DMS79 treated with DMSO at 0.1 percent for 48 hours (cell line): ENCODE measurements around the gene ZAR1L.
A peak's percentile ranks its signal among the peaks of the same experiment; 100 is the strongest.
"Not testable (repeated sequence)": the region's sequence is repeated elsewhere in the genome, so short reads cannot be mapped to it uniquely, and the experiment has no call there.

Source experiments
- DNase-seq: peaks from one replicate; lab custom pipeline; 2025; lab: John Stamatoyannopoulos, UW

The ZAR1L gene

GRCh38 chr13:32315238-32316027 is at the start of gene ZAR1L, which contains the start of gene BRCA2:
ZAR1L (minus strand) TSS chr13:32315363; CDS start chr13:32311925, 3,438 bp downstream.
BRCA2 (plus strand) TSS chr13:32315508; CDS start chr13:32316461, 953 bp downstream.
- DNase-seq: peak; percentile 63

DNA sequence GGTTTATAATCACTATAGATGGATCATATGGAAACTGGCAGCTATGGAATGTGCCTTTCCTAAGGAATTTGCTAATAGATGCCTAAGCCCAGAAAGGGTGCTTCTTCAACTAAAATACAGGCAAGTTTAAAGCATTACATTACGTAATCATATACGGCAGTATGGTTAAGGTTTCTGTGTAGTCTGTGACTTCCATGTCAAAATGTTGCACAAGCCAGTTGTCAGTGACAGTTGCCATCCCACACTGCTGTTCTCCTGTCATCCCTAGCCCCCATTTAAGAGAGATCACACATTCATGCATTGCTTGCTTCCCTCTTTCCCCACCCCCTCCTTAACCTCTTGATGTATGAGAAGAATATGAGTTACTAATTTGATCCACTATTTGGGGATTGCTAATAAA is 47.4 kb upstream of the ZAR1L start:
- DNase-seq: no peak

GRCh38 chr13:32355935-32356334 is 40.8 kb upstream of the ZAR1L start:
- not testable (repeated sequence) for DNase-seq

DNA sequence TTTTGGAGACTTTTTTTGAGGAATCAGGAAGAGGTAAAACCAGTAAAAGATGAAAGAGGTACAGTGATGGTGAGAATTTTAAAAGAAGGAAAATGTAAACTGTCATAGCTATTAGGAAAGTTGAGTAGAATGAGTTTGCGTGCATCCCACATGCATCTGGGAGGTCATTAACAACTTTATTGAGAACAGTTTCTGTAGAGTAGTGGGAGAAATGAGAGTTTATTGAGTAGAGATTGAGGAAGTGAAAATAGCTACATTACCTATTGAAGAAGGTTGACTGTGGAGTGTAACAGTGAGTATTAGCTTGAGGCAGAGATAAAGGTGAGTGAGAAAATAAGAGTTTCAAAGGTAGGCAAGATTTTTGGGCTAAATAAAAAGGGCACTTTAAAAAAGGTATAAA is 38.9 kb upstream of the ZAR1L start:
- DNase-seq: no peak

DNA sequence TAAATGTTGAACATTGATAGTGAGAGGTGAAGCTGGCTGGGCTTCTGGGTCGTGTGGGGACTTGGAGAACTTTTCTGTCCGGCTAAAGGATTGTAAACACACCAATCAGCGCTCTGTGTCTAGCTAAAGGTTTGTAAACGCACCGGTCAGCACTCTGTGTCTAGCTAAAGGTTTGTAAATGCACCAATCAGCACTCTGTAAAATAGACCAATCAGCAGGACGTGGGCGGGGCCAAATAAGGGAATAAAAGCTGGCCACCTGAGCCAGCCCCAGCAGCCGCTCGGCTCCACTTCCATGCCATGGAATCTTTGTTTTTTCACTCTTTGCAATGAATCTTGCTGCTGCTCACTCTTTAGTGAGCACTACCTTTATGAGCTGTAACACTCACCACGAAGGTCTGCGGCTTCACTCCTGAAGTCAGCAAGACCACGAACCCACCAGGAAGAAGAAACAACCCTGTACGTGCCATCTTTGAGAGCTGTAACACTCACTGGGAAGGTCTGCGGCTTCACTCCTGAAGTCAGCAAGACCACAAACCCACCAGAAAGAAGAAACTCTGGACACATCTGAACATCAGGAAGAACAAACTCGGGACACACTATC is 35.8 kb upstream of the ZAR1L start:
- not testable (repeated sequence) for DNase-seq

DNA sequence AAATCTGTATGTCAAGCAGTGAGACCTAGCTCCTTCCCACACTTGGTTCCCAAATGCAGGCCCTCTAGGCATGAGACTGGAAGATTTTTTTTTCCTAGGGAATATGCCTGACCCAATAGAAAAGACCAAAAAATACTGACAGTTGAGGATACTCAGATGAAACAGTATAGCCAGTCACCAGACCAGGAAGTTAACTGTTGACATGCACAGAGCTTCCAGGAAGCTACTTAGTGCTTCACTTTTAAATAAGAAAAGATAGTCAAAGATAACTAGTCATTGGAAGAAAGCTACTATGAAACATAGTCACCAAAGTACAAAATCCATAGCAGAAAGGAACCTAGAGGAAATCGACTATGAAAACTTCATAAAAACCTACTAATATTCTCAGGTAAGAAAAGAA is 32.5 kb upstream of the ZAR1L start:
- DNase-seq: no peak

DNA sequence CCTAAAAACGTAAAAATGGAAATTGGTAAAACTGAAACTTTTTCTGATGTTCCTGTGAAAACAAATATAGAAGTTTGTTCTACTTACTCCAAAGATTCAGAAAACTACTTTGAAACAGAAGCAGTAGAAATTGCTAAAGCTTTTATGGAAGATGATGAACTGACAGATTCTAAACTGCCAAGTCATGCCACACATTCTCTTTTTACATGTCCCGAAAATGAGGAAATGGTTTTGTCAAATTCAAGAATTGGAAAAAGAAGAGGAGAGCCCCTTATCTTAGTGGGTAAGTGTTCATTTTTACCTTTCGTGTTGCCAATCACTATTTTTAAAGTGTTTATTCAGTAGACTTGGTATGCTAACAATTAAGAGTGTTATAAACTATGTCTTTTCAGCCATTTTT is 25.8 kb upstream of the ZAR1L start:
- DNase-seq: no peak

- DNase-seq: no peak
Measured at GRCh38 chr13:32334671-32335070, 19.5 kb upstream of the ZAR1L start.

- no peak for DNase-seq
Measured at GRCh38 chr13:32330441-32330840, 15.3 kb upstream of the ZAR1L start.

DNA sequence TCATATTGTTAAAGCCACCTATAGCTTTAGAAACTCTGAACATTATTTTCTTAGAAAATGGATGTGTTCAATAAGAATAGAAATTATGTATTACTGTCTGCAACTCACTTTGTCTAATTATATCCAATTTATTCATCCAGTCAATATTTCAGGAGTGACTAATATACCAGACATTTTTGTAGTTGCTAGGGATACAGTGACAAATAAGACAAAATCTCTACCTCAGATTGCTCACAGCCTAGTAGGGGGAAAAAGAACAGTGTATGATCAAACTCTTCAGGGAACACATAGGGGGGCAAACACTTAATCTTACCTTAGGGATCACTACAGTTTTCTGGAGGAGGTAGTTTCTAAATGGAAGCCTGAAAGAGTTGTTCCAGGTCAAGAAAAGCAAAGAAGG is 8.7 kb upstream of the ZAR1L start:
- no peak for DNase-seq

- no peak for DNase-seq
Measured at GRCh38 chr13:32320528-32320927, 5.4 kb upstream of the ZAR1L start.

- no peak for DNase-seq
Measured at GRCh38 chr13:32317716-32318465, 2.7 kb upstream of the ZAR1L start.

GRCh38 chr13:32316501-32316900 is 1.3 kb upstream of the ZAR1L start:
- no peak for DNase-seq

GRCh38 chr13:32316028-32316339 is 821 bp upstream of the ZAR1L start:
- DNase-seq: no peak

DNA sequence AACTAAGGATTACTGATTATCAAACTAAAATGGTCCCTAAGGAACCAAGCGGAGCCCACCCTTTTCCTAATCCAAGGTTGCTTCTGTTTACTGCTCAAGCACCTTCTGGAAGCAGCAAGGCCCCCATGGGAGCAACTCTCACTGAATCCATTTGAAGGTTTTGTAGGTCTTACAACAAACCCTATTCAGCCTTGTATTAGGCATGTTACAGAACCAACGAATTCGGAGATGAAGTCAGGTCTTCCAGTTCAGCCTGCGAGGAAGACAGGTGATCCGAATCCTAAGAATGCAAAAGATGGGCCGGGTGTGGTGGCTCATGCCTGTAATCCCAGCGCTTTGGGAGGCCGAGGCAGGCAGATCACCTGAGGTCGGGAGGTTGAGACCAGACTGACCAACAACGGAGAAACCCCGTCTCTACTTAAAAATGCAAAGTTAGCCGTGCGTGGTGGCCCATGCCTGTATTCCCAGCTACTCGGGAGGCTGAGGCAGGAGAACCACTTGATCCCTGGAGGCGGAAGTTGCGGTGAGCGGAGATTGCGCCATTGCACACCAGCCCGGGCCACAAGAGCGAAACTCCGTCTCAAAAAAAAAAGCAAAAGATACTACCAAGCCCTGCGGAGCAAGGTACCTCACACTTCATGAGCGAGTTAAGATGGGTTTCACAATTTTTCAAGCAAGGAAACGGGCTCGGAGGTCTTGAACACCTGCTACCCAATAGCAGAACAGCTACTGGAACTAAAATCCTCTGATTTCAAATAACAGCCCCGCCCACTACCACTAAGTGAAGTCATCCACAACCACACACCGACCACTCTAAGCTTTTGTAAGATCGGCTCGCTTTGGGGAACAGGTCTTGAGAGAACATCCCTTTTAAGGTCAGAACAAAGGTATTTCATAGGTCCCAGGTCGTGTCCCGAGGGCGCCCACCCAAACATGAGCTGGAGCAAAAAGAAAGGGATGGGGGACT is 609 bp downstream of the ZAR1L start:
- DNase-seq: peak; percentile 40

DNA sequence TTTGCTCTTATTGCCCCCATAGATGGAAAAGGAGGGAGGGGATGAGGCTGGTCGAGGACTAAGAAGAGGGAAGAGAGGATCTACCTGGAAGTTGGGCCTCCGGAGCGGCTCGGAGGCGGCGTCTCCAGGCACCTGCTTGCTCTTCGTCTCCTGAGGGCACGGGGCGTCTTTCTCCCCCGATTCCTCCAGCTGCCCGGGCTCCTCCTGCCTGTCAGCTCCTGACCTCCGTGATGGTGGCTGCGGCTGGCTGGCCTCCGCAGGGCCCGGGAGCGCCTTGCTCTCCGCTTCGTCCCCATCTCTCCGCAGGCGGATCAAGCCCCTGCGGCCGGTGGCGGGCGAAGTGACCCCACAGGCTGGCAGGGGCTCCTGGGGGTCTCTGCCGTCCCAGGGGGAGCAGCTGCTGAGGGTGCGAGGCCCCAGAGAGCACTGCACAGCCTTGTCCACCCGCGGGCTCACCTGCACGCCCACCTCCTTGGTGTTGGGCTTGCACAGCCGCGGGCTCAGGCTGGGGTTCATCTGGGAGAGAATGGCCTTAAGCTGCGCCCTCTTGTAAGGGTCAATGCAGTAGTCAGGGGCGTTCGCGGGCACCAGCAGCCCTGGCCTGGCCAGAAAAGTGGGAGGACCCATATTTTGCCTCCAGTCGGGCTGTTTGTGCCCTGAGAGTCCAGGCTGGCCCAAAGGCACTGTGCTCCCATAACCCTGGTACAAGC is 3.8 kb downstream of the ZAR1L start:
- no peak for DNase-seq

DNA sequence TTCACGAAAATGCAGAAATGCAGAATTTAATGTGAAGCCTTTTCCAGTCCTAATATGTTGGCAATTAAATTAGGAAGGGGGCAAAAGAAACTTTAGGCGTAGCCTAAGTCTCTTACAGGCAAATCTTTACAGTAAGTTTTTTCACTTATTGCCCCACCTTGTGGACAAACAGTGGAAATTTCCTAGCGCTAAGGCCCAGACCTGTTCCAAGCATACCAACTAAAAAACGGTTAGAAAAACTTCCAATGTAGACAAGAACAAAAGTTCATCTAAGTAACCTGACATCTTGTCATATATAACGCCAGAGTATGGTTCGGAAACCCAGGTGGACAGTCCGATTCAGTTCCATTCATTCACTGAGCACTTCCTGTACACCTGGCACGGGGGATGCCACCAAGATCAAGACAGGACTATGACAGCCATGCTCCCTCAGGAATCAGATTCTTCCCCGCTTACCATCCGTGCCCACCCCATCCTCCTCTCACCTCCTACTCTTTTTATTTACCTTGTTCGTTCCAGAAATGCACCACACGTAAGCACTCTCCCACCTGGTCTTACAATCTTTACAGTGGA is 4.9 kb downstream of the ZAR1L start:
- DNase-seq: no peak

DNA sequence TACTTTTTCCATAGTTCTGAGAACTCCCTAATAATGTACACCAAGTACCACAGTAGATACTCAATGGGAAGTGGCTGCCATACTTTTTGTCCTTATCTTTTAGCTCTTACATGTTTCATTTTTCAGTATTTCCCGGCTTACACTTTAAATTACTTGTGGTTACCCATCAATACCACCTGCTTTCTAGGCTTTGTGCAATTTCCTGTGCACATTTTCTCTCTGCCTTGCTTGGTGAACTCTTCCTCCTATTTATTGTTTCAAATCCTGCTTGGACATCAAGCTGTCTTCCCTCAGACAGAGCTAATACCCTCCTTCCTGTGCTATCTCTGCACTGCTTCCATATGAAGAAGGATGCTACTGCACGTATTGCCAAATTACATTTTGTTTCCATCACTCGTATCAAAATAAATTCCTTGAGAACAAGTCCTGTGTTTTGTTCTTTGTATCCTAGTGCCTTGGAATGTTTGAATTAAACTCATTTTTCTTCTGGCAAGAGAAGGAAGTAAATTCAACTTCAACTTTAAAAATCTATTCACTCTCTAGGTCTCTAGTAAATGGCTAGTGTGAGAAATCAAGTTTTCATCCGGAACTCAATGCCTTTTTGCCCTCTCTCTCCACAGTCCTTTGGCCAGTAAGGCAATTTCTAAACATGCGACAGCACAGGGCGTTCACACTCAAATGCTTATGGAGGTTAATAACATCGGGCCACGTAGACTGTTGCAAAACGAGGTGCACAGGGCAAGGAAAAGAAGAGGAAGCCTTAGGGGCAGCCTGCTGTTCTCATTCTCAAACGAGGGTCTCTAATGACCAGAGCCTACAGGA is 5.6 kb downstream of the ZAR1L start:
- DNase-seq: no peak

DNA sequence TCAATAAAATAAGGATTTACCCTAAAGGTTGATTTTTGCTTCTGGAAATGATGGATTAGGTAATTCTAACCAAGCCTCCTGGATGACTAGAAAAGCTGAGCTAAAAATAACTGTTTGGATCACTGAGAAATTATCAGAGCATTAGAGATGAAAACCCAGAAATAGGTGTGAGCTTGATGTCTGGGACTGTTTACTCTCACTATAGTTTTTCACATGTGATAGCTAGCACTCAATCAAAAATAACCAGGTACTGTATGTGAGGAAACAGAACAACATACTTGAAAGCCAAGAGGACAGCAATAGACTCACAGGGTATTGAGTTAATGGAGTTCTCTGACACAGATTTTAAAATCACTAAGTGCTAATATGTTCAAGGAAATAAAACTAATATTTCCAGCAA is 9.5 kb downstream of the ZAR1L start:
- no peak for DNase-seq

GRCh38 chr13:32302461-32302860 is 12.7 kb downstream of the ZAR1L start:
- no peak for DNase-seq
